ENCODE measurements around the gene SPRED3. TPM values are rescaled to one million over a fixed set of nuclear protein-coding genes. Genes with fewer than 3 reads are reported as not detected.

SPRED3 gene
- total RNA-seq, 2 donors from 2014 or later: 5.3 to 10.0 TPM

DNA sequence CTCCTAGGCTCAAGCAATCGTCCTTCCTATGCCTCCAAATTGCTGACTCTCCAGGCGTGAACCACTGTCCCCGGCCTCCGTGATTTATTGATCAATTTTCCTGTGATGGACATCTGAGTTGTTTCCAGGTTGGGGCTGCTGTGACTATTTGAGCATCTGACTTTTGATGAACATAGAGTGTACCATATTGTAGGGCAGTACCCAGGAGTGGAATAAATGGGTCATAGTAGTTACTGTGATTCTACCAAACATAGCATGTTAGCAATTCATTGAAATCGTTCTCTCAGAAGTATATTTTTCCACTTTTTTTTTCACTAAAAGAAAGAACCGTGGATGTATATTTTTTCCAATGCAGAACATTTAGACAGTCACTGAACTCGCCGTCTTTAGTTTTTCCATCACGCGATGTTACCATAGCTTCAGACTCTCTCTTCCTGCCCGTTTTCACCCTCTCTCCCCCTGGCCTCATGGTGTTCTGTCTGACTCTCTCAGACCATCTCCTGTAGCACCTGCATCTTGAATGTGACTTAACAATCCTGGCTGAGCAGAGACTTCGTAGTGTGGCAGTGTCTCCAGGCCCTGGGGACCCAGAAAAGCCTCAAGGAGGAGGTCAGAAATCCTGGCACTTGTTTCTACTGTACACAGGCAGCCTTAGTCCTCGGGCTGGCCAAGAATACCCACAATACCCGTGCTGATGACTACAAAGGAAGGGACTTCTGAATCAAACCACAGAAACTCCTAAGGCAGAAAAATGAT is 40.7 kb downstream of the SPRED3 start:
- H3K9ac ChIP-seq (ENCODE audit: extremely low read depth, low read length, poor library complexity, severe bottlenecking): no peak overlapping the region
- H3K27me3 ChIP-seq (ENCODE audit: control insufficient read depth, insufficient read depth, low read length, poor library complexity, severe bottlenecking): peaks cover 6% of the 10 kb centered on the region
- TF ChIP-seq CTCF (conservative IDR thresholded peaks at IDR 0.05): no peak
- Mint-ChIP-seq H3K27ac (no peak overlapping the region), H3K9me3 (no peaks in the 10 kb centered on the region), H3K4me3 (no peak overlapping the region), H3K4me1 (peaks cover 2% of the 10 kb centered on the region), H3K27me3 (ENCODE audit: insufficient read depth) (peaks cover 9% of the 10 kb centered on the region), H3K36me3 (ENCODE audit: low read depth) (no peaks in the 10 kb centered on the region)
- no peaks in the 10 kb centered on the region for H3K9me3 ChIP-seq (ENCODE audit: control insufficient read depth, low read length)
- no peaks in the 10 kb centered on the region for H3K36me3 ChIP-seq (ENCODE audit: control insufficient read depth, insufficient read depth, low read length)
- no peak overlapping the region for H3K27ac ChIP-seq (ENCODE audit: low read depth, low read length)
- no peaks in the 10 kb centered on the region for H3K4me1 ChIP-seq (ENCODE audit: control insufficient read depth, insufficient read depth, low read length)
- H3K4me3 ChIP-seq (ENCODE audit: low read length): no peak overlapping the region
- no peak for DNase-seq
- WGBS, 2 experiments (ENCODE audit: insufficient coverage in 1 of 2, insufficient read length in 1 of 2): 87% methylated on average over 7 to 14 of the region's 14 CpGs

- Histone ChIP-seq H3K36me3 (ENCODE audit: control insufficient read depth, insufficient read depth, low read length) (no peaks in the 10 kb centered on the region), H3K27ac (ENCODE audit: low read depth, low read length) (no peak overlapping the region), H3K4me3 (ENCODE audit: low read length) (no peak overlapping the region), H3K9ac (ENCODE audit: extremely low read depth, low read length, poor library complexity, severe bottlenecking) (no peak overlapping the region), H3K27me3 (ENCODE audit: control insufficient read depth, insufficient read depth, low read length, poor library complexity, severe bottlenecking) (peaks cover 10% of the 10 kb centered on the region), H3K9me3 (ENCODE audit: control insufficient read depth, low read length) (no peaks in the 10 kb centered on the region), H3K4me1 (ENCODE audit: control insufficient read depth, insufficient read depth, low read length) (no peaks in the 10 kb centered on the region)
- Mint-ChIP-seq H3K4me1 (peaks cover 4% of the 10 kb centered on the region), H3K9me3 (no peaks in the 10 kb centered on the region), H3K36me3 (ENCODE audit: low read depth) (no peaks in the 10 kb centered on the region), H3K27ac (no peak overlapping the region), H3K4me3 (no peak overlapping the region), H3K27me3 (ENCODE audit: insufficient read depth) (peaks cover 13% of the 10 kb centered on the region)
- no peak for TF ChIP-seq CTCF (conservative IDR thresholded peaks at IDR 0.05)
- WGBS, 2 experiments (ENCODE audit: insufficient coverage in 1 of 2, insufficient read length in 1 of 2): 83 to 90% methylated on average over 1 of the region's 2 CpGs
- DNase-seq: no peak
Observed at GRCh38 chr19:38429811-38430156, 41.3 kb downstream of the SPRED3 start.

GRCh38 chr19:38430931-38431330 is 42.4 kb downstream of the SPRED3 start:
- no peak for TF ChIP-seq CTCF (conservative IDR thresholded peaks at IDR 0.05)
- H3K36me3 ChIP-seq (ENCODE audit: control insufficient read depth, insufficient read depth, low read length): no peaks in the 10 kb centered on the region
- WGBS, 2 experiments (ENCODE audit: insufficient coverage in 1 of 2, insufficient read length in 1 of 2): 96 to 97% methylated on average over 5 to 7 of the region's 7 CpGs
- H3K27ac ChIP-seq (ENCODE audit: low read depth, low read length): no peak overlapping the region
- no peaks in the 10 kb centered on the region for H3K9me3 ChIP-seq (ENCODE audit: control insufficient read depth, low read length)
- H3K4me1 ChIP-seq (ENCODE audit: control insufficient read depth, insufficient read depth, low read length): no peaks in the 10 kb centered on the region
- no peak overlapping the region for H3K27ac Mint-ChIP-seq
- H3K27me3 ChIP-seq (ENCODE audit: control insufficient read depth, insufficient read depth, low read length, poor library complexity, severe bottlenecking): peaks cover 10% of the 10 kb centered on the region
- no peak for DNase-seq
- H3K4me1 Mint-ChIP-seq: peaks cover 4% of the 10 kb centered on the region
- peaks cover 13% of the 10 kb centered on the region for H3K27me3 Mint-ChIP-seq (ENCODE audit: insufficient read depth)
- H3K4me3 Mint-ChIP-seq: no peak overlapping the region
- no peaks in the 10 kb centered on the region for H3K36me3 Mint-ChIP-seq (ENCODE audit: low read depth)
- no peaks in the 10 kb centered on the region for H3K9me3 Mint-ChIP-seq
- no peak overlapping the region for H3K4me3 ChIP-seq (ENCODE audit: low read length)
- H3K9ac ChIP-seq (ENCODE audit: extremely low read depth, low read length, poor library complexity, severe bottlenecking): no peak overlapping the region
